GM19035 (cell line): ENCODE measurements around the gene MYBPH.

ENCODE experiments used
- ATAC-seq: cut with Tn5 transposase; IDR thresholded peaks from one replicate; pipeline ENCODE4 v1.9.1; 2021; ENCODE audit not compliant: unreplicated experiment

Gene MYBPH

DNA sequence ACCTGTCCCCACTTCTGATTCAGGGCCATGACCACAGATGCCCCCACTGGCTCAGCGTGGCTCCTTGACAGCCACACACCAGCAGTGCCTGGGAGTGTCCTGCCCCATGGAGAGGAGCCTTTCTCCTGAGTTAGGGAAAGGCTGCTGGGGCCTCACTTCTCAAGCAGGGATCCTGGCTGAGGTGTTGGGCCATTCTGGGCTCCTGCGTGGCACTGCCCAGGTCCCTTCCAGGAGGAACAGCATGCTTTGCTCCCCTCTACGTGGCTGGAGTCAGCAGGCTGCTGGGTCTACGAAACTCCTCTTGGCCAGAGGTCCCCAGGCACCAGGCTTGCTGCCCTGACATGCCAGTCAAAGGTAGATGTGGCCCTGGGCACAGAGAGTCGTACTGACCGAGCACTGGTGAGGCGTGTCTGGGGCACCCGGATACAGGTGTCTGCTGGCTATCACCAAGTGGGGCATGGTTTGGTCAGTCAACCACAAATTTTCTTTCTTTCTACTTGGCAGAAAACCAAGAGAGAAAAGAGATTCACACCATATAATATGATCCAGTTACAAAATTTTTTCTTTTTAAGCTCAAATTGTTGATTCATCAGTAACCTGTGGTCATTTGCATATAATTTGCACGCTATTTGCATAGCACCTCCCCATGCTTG, 44.0 kb downstream of the MYBPH start:
- ATAC-seq: no peak

DNA sequence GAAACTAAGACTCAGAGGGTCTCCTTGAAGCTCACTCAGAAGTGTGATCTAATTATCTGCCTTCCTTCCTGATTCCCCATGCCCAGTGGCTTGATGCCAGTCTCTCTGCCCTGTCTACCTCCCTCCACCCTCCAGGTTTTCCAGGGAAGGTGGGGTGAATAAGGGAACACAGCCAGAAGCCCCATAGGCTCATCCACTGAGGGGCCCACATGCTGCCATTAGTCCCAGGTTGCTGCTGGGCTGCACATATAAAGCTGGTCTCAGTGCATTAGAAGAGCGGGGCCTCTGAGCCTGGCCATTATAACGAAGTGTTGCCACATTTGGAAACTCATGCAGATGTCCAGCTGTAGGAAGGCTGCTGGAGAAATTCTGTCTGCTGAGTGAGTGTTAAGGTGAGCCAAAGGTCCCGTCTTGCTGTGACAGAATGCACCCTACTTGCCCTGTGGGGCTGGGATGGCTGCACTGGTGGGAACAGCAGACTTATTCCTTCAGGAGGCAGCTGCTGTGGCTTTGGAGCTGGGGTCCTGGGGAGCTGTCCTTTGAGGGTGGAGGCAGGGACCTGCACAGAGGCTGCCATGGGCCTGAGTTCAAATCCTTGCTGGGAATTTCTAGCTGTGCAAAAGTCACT, 45.2 kb downstream of the MYBPH start:
- ATAC-seq: no peak

DNA sequence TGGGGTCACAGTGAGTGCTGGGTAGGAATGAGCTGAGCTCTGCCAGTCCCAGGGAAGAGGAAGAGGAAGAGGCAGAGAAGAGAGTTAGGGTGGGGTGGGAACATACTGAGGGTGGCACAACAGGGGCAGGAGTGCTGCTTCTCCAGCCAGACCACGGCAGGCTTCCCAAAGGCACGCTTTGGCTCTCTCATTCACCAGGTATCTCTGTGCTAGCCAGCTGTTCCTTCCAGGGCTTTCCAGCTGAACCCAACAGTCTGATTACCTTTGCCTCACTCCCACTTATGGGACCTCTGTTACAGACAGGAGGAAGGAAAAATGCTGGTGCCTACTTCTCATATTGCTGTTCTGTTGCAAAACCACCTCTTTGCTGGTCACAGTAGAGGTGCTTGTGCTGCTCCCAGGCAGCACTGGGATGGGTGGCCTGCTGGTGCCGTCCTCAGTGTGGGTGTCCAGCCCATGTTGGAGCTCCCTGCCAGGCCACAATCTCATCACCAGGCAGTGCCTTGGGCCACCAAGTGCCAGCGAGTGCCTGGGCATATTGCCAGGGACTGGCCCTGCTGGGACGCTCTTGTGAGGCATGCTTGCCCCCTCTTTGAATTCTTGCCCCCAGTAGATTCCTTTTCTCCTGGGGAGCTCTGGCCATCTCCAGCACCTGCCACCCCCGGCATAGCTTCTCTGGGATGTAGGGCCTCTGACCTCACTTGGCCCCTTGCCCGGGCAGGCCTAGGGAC, 46.0 kb downstream of the MYBPH start:
- ATAC-seq: no peak

DNA sequence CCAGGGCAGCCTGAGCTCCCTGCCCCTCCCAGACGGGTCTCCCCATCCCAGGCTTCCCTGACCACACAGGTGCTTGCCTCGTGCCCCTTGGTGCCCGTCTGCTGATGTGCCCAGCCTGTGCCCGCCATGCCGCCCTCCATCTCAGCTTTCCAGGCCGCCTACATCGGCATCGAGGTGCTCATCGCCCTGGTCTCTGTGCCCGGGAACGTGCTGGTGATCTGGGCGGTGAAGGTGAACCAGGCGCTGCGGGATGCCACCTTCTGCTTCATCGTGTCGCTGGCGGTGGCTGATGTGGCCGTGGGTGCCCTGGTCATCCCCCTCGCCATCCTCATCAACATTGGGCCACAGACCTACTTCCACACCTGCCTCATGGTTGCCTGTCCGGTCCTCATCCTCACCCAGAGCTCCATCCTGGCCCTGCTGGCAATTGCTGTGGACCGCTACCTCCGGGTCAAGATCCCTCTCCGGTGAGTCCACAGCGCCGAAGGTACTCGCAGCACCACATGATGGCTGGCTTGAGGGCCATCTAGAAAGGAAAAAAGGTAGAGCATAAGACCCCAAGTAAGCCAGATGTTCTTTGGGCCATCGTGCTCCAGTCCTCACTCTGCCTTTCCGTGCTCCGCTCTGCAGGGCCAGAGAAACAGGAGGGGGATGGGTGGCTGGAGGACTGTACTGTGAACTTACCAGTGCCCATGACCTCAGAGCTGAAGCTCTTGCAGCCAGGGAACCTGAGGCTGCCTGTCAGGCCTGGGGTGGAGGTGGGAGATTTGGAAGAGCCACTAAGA, 46.7 kb downstream of the MYBPH start:
- ATAC-seq: no peak

DNA sequence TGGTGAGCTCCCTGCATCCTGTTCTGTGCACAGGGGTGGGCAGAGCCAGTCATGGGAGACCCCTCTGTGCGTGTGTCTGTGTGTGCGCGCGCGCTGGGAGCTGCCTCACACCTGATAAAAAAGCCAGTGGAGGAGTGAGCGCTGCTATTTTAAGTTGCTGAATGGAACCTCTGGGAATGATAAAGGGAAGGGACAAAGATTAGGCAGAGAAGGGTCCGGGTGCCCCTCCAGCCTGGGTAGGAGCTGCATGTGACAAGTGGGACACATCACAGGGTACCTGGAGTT, 47.3 kb downstream of the MYBPH start:
- no peak for ATAC-seq

DNA sequence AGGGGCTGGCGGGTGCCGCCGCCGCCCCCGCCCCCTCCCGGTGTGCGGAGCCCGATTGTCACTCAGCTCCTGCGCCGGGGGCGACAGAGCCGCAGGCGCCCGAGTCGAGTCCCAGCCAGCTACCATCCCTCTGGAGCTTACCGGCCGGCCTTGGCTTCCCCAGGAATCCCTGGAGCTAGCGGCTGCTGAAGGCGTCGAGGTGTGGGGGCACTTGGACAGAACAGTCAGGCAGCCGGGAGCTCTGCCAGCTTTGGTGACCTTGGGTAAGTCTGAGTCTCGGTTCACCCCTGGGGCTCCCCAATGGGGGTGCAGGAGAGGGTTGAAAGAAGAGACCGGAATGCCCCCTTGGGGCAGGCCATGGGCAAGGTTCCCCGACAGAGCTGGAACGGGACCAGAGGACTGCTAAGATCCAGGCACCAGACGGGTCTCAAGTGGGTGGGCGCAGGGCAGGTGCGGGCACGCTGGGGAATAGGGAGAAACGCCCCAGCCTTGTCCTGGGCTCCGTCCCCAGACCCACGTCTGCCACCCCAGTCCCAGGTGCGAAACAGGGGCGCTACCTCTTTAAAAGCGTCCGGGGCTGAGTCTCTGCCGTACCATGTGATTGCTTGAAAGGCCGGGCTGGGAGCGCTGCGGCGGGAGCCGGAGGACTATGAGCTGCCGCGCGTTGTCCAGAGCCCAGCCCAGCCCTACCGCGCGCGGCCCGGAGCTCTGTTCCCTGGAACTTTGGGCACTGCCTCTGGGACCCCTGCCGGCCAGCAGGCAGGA, 47.8 kb downstream of the MYBPH start, which contains the start of gene ADORA1:
Gene ADORA1 (plus strand): TSS at position 61 of the 765 bp plus-strand sequence. CDS start 1,116 bp downstream, outside the sequence.
- ATAC-seq: no peak

DNA sequence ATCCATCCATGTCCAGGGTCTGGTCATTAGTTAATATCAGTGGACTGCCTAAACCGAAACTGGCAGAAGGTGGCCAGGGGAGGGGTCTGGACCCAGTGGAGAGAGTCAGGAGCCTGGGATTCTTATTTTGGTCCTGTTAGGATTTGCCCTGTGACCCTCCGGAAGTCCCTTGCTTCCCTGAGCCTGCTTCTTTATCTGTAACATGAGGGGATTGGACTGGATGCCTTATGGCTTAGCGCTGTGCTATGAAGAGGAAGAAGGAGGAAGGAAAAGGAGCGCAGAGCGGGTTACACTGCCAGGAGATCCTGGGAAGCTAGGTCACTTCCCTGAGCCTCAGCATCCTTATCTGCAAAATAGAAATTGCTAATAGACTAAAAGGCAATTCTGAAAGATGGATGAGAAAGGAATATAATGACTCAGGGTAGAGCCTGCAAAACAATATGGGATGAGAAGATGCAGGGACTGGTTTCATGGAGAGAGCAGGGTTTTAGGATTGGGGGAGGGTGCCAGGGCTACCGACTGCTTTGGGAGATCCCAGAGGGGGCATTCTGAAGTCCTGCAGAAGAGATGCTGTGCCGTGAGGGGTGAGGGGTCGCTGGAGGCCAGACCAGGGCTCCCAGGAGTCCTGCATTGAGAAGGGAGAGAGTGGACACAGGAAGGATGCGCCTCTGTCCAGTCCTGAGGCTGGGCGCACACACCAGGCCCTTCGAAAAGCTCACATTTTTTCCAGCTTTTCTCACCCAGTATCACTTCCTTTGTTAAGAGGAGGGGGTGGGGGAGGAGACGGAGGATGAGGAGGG, 48.6 kb downstream of the MYBPH start:
- no peak for ATAC-seq

DNA sequence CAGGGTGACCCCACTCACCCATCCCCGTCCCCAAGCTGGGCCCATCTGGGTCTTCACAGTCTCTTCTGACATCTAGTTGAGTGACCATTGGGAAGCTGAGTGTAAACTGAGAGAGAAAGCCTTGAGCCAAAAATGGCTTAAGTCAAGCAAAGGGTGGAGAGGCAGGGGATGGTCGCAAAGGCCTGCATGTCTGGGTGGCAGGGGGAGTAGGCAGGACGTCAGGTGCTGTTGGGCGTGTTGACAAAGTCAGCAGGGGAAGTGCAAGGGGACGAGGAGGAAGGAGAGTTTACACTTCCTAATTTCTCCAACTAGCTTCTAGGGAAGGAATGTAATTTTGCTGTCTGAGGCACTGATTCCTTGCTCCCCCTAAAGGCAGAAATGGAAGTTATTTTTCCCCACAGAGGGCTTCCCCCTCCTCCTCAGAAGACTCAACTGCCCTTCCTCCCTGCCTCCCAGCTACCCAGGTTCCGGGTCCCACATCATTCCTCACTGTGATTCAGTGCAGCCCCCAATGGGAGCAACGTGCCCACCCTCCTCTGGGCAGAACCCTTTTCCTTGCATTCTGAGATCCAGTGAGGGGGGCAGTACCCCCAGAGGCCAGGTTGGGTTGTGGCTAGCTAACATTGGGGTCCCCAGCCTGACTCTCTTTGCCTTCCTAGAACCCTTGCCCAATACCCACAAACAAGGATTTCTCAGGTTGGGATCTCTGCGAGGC, 49.3 kb downstream of the MYBPH start:
- ATAC-seq: no peak

DNA sequence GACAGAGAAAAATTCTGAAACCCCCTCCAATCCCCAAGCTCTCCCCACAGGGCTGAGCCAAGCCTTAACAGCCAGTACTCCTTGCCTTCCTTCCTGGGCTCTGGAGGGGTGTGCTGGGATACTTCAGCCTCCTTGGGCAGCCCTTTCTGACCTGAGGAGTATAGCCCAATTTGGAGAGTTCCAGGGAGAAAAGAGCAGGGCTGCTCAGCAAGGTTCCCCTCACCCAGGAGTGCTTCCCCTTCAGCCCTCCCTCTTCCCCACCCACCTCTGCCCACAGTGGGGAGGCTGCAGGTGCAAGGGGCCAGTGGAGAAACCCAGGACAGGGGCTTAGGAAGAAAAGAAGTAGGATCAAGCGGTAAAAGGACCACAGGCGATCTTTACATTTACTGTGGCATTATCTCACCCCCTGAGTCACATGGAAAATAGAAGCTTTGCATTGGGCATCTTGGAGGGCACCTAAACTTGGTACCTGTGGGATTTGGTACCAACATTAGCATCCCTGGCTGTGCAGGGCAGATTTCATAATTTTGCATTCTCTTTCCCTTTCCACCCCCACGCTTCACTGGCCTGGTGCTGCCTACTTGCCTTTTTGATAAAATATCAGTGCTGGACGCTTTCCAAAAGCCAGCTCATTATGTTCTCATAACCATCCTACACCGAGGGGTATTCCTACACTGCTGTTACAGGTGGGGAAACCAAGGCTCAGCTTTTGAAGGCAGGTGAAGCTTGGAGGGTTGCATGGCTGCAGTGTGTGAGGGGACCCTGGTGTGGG, 50.9 kb downstream of the MYBPH start:
- ATAC-seq: no peak

DNA sequence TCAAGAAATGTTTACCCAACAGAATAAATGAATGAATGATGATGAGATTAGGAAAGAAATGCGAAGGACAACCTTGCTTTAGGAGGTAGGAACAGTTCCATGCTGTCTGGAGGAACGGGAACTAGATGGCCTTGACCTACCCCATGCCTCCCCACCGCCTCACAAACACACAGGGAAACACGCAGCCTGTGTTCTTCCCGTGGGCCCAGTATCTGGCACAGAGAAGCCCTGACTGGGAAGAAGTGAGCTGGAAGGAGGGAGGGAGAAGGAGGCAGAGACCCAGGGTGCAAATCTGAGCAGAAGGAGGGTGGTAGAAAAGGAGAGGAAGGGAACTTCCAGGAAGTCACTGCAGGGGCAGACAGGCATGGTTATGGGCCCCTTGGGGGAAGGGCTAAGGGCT, 51.6 kb downstream of the MYBPH start:
- no peak for ATAC-seq

DNA sequence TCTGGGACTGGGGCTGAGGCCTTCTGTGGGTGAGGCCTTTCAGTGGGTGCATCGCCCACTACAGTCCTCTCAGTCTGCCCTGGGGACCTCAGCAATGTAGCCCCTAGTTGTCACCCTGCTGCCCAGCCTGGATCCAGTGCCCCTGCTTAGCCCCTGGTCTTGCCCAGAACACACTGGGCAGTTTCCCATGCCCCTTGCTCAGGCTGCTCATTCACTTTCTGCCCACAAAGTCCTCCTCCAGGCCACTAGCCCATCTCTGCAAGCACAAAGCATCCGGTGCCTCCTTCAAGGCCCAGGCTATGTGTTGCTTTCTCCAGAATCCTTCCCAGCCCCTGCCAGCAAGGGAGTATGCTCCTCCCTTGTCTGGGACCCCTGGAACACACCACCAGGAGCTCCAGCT, 53.5 kb downstream of the MYBPH start:
- ATAC-seq: no peak

DNA sequence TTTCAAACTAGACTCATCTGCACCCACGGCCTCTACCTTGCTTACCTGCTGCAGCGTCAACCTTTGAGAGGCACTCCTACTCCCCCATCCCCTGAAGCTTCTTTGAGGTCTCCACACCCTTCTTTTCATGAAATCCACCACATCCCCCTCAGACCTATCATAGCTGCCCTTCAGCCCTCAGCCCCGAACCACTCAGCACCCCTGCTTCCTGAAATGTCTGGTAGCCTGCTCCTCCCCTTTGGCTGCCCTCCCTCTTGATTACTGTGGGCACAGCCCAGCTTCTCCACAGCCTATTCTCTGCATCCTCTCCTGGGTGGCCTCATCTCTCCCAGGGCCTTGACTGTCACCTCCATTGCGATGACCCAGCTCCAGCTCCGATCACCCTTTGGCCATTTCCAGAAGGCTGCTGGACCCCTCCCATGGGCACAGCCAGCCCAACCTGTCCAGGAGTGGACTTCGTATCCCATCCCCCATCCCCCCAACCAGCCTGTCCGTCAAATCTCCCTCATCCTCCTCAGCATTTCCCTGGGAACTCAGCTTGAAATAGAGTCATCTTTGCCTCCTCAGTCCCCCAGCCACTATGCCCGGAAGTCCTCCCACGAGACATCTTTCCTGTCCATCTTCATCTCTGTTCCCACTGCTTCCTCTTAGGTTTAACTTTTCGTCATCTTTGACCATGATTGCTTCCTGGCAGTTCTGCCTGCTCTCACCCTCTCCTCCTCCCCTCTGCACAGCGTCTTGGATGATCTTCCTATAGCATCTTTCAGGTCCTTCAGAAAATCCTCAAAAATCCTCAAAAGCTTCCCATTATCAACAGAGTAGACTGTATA, 54.2 kb downstream of the MYBPH start:
- ATAC-seq: no peak

DNA sequence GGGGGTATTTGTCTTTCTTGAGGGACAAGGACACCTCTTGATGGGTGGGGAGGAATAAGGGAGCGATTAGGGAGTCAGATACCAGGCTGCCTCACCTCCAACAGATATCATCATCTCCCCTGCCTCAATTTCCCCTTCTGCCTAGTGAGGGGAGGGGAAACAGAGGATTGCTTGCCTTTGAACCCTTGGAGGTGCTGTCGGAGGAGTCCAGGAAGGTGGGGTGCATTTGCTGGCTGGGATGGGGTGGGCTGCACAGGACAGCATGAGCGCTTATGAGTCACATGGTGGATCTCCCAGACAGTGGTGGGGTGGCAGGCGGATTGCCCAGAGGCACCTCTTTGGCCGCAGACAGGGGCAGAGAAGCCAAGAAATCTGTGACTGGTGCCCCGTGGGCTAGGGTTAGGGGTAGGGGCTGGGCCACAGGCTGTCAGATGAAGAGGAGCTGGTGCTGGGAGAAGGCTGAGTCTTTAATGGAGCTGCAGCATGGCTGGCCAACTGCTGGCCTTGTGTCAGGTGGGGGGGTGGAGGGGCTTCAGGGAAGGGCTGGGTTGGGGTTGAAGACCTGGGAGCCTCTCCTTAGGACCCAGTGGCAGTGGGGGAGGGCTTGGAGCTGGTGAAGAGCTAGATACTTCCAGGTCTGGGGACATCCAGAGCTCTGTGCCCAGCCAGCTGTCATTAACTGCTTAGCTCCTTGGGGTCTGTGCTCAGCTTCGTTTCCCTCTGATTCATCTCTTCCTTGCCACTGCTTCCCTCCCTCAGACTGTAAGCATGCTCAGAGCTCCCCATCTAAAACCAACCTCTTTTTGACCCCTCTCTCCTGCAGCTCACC, 55.1 kb downstream of the MYBPH start:
- ATAC-seq: no peak
